GM21381 (cell line): ENCODE data around the gene BTLA.
"Not testable (repeated sequence)": the region's sequence is repeated elsewhere in the genome, so short reads cannot be mapped to it uniquely, and the experiment has no call there.

Source experiments
- ATAC-seq: cut with Tn5 transposase; IDR thresholded peaks from one replicate; pipeline ENCODE4 v1.9.1; 2021; ENCODE audit warnings: mild to moderate bottlenecking, moderate library complexity; ENCODE audit not compliant: unreplicated experiment

Gene BTLA

GRCh38 chr3:112456147-112456546 lies 43.1 kb downstream of the BTLA start:
- no peak for ATAC-seq

- ATAC-seq = no peak
These were observed 50.3 kb downstream of the BTLA start for GRCh38 chr3:112448939-112449338.

- ATAC-seq = no peak
These were observed 52.9 kb downstream of the BTLA start for GRCh38 chr3:112446343-112446742.

GRCh38 chr3:112445839-112446238 lies 53.4 kb downstream of the BTLA start:
- no peak for ATAC-seq

GRCh38 chr3:112437146-112438022 lies 61.9 kb downstream of the BTLA start:
- peak; percentile 51 for ATAC-seq

- no peak for ATAC-seq
These were observed 69.3 kb downstream of the BTLA start for GRCh38 chr3:112429960-112430359.

GRCh38 chr3:112427123-112427522 lies 72.1 kb downstream of the BTLA start:
- no peak for ATAC-seq

- peak; percentile 55 for ATAC-seq
These were observed 73.2 kb downstream of the BTLA start for GRCh38 chr3:112425858-112426750.

- no peak for ATAC-seq
These were observed 73.9 kb downstream of the BTLA start for GRCh38 chr3:112425382-112425781.

GRCh38 chr3:112424394-112424793 lies 74.9 kb downstream of the BTLA start:
- ATAC-seq = no peak

- ATAC-seq = not testable (repeated sequence)
These were observed 76.4 kb downstream of the BTLA start for GRCh38 chr3:112422921-112423320.

- not testable (repeated sequence) for ATAC-seq
These were observed 80.7 kb downstream of the BTLA start for GRCh38 chr3:112418526-112418925.

- no peak for ATAC-seq
These were observed 81.5 kb downstream of the BTLA start for GRCh38 chr3:112417696-112418318.

GRCh38 chr3:112416391-112417212 lies 82.7 kb downstream of the BTLA start:
- ATAC-seq = no peak

- no peak for ATAC-seq
These were observed 83.9 kb downstream of the BTLA start for GRCh38 chr3:112415390-112415789.
